Kidney (tissue), 14 donors: ENCODE measurements around the gene LRRC4C. TPM values are rescaled to one million over a fixed set of nuclear protein-coding genes. Genes with fewer than 3 reads are reported as not detected.
"Not testable (repeated sequence)": the region's sequence is repeated elsewhere in the genome, so short reads cannot be mapped to it uniquely, and the experiment has no call there.

Source experiments
- DNase-seq, 5 donors: peaks; one replicate each; pipeline ENCODE4 v3.0.0-alpha.2; 2013 to 2020
- FAIRE-seq: peaks from 2 replicates; lab custom pipeline; 2012; peaks lifted over from hg19 to GRCh38; lab: Jason Lieb, UNC
- H3K27ac ChIP-seq, 2 donors: one replicate each; pipeline ENCODE4 v1.7.0; 2013; ENCODE audit warnings: low read depth in 2 of 2, low read length in 2 of 2, inconsistent platforms in 1 of 2
- H3K27me3 ChIP-seq: one replicate; pipeline ENCODE4 v1.7.1; 2013; ENCODE audit warnings: low read length, inconsistent platforms; ENCODE audit not compliant: control insufficient read depth, insufficient read depth
- H3K36me3 ChIP-seq, 3 donors: one replicate each; pipeline versions ENCODE4 v1.7.0 to v1.7.1; 2013; ENCODE audit warnings: low read length in 3 of 3, control low read depth in 1 of 3, inconsistent platforms in 1 of 3; ENCODE audit not compliant: insufficient read depth in 3 of 3, control insufficient read depth in 2 of 3
- H3K4me1 ChIP-seq, 3 donors: one replicate each; pipeline versions ENCODE4 v1.7.0 to v1.7.1; 2013; ENCODE audit warnings: low read length in 3 of 3, inconsistent platforms in 1 of 3, low read depth in 1 of 3; ENCODE audit not compliant: control insufficient read depth in 2 of 3, insufficient read depth in 2 of 3
- H3K4me3 ChIP-seq, 3 donors: one replicate each; pipeline versions ENCODE4 v1.7.0 to v1.8.1; 2013; ENCODE audit warnings: low read length in 3 of 3, control low read depth in 1 of 3, inconsistent platforms in 1 of 3
- H3K9ac ChIP-seq, 3 donors: one replicate each; pipeline versions ENCODE4 v1.7.0 to v1.7.1; 2013; ENCODE audit warnings: low read length in 3 of 3, control low read depth in 1 of 3, inconsistent platforms in 1 of 3
- H3K9me3 ChIP-seq, 3 donors: one replicate each; pipeline versions ENCODE4 v1.7.0 to v1.7.1; 2013; ENCODE audit warnings: low read length in 3 of 3, control low read depth in 1 of 3, inconsistent platforms in 1 of 3; ENCODE audit not compliant: control insufficient read depth in 2 of 3, insufficient read depth in 1 of 3
- intact Hi-C: fragments of 100-400 bp; cut with DNase I; formaldehyde crosslinking; loops from one replicate; pipeline ENCODE4 v1.11.1; 2022
- polyA plus RNA-seq: library from polyadenylated mRNA; stranded (reverse); fragments of 350-450 nt; fragmentation: Illumina TruSeq; extraction: RNeasy Lipid Tissue Mini Kit (QIAGEN cat#74804); gene quantifications from one replicate; pipeline ENCODE4 v1.2.3, GENCODE V29; 2014; ENCODE audit warnings: low read depth, low replicate concordance; ENCODE audit not compliant: insufficient read depth
- total RNA-seq: library from RNA; stranded (reverse); fragmentation: NEBNext Ultra II Directional; extraction: Animal tissue kit (Norgen Biotek cat#: 25700); gene quantifications from one replicate; pipeline ENCODE4 v1.2.1, GENCODE V29; 2021
- TF ChIP-seq, protein P1 (sequence below): IDR thresholded peaks from 3 replicates; pipeline ENCODE4 v1.5.1; 2012; ENCODE audit warnings: mild to moderate bottlenecking, moderate library complexity, borderline replicate concordance; ENCODE audit not compliant: insufficient read depth; ENCODE audit errors: extremely low read depth
- donor health status: control.
- donor health status: control.
- donor health status: control.
- donor health status: control.
- donor health status: control.
- donor health status: DM: yes; HTN: yes; CAD: no.
- donor health status: Normal renal cell carcinoma (clear cell type).

Gene LRRC4C
- total and polyA plus RNA-seq, 2 donors from 2014 or later = 0.26 to 1.6 TPM

DNA sequence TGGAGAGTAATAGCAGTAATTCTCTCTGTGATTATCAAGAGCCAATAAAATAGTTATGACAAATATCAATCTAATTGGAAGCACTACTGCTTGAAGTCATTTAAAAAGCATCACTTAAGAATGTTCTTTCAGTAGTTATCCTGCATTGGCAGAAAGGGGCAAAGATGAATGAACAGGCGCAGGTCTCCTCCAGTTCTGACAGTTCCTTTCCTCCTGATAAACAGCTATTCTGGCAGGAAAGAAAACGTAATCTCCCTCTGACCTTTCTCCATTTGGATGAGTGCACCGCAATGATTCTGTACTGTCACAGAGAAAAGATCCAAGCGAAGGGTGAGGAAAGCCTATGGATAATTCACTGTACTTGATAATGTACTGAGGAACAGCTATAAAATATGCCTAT is 521.5 kb downstream of the LRRC4C start:
- H3K4me3 ChIP-seq = no peak overlapping the region
- intact Hi-C loops = no loop called here
- TF ChIP-seq, protein P1, sequence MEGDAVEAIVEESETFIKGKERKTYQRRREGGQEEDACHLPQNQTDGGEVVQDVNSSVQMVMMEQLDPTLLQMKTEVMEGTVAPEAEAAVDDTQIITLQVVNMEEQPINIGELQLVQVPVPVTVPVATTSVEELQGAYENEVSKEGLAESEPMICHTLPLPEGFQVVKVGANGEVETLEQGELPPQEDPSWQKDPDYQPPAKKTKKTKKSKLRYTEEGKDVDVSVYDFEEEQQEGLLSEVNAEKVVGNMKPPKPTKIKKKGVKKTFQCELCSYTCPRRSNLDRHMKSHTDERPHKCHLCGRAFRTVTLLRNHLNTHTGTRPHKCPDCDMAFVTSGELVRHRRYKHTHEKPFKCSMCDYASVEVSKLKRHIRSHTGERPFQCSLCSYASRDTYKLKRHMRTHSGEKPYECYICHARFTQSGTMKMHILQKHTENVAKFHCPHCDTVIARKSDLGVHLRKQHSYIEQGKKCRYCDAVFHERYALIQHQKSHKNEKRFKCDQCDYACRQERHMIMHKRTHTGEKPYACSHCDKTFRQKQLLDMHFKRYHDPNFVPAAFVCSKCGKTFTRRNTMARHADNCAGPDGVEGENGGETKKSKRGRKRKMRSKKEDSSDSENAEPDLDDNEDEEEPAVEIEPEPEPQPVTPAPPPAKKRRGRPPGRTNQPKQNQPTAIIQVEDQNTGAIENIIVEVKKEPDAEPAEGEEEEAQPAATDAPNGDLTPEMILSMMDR = no peak
- peak in 2 of 5 donors; percentile 3 for DNase-seq
- no peaks in the 10 kb centered on the region for H3K9me3 ChIP-seq
- FAIRE-seq = no peak
- H3K27ac ChIP-seq = no peak overlapping the region
- H3K36me3 ChIP-seq = no peaks in the 10 kb centered on the region
- no peaks in the 10 kb centered on the region for H3K4me1 ChIP-seq
- no peak overlapping the region for H3K9ac ChIP-seq
- H3K27me3 ChIP-seq = no peaks in the 10 kb centered on the region

DNA sequence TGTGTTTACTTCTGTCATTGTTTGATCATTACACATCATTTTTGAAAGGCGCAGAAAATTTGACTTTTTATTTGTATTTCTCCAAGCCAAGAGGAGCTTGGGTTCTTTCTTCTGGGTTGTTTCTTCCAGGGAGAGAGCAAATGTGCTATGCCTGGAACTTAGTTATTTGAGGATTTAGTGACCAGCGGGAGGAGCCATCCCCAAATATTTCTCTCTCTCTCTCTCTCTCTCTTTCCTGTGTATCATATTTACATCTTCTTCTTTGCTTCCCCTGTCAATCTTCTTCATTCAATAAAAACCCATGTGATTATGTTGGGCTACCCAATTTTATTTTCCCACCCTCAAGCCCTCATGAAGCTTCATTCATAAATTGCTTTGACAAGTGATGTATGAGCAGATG is 534.5 kb downstream of the LRRC4C start:
- no peak for DNase-seq

DNA sequence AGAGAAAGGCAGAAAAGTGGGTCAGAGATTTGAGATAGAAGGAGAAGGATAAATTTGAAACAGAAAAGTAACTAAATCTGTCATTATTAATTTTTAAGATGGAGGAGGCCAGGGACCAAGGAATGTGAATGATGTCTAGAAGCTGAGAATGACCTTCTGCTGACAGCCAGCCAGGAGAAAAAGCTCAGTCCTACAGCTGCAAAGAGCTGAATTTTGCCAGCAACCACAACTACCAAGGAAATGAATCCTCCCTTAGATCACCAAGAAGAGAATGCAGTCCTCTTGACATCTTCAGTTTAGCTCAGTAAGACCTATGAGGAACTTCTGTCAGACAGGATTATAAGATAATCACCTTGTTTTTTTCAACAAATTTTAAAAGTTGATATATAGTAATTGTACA is 538.2 kb downstream of the LRRC4C start:
- no peak for DNase-seq
- no peak for FAIRE-seq
- H3K9ac ChIP-seq = no peak overlapping the region
- H3K4me1 ChIP-seq = no peaks in the 10 kb centered on the region
- no peaks in the 10 kb centered on the region for H3K36me3 ChIP-seq
- no peaks in the 10 kb centered on the region for H3K27me3 ChIP-seq
- TF ChIP-seq, protein P1 = no peak
- no peaks in the 10 kb centered on the region for H3K9me3 ChIP-seq
- intact Hi-C loops = no loop called here
- no peak overlapping the region for H3K4me3 ChIP-seq
- no peak overlapping the region for H3K27ac ChIP-seq

More for the DNA sequence above, 534.5 kb downstream of the LRRC4C start:
- Histone ChIP-seq H3K27me3 (no peaks in the 10 kb centered on the region), H3K27ac (no peak overlapping the region), H3K4me3 (no peak overlapping the region), H3K9me3 (no peaks in the 10 kb centered on the region), H3K9ac (no peak overlapping the region), H3K36me3 (no peaks in the 10 kb centered on the region), H3K4me1 (no peaks in the 10 kb centered on the region)
- FAIRE-seq = no peak
- intact Hi-C loops = no loop called here
- TF ChIP-seq, protein P1 = no peak

DNA sequence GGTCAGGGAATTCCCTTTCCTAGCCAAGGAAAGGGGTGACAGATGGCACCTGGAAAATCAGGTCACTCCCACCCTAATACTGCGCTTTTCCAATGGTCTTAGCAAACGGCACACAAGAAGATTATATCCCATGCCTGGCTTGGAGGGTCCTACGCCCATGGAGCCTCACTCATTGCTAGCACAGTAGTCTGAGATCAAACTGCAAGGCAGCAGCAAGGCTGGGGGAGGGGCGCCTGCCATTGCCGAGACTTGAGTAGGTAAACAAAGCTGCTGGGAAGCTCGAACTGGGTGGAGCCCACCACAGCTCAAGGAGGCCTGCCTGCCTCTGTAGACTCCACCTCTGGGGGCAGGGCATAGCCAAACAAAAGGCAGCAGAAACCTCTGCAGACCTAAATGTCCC is 548.7 kb downstream of the LRRC4C start:
- intact Hi-C loops, H3K27me3 ChIP-seq, H3K4me1 ChIP-seq, H3K27ac ChIP-seq, H3K9ac ChIP-seq, H3K9me3 ChIP-seq, H3K36me3 ChIP-seq, DNase-seq, H3K4me3 ChIP-seq, FAIRE-seq: not testable (repeated sequence)
